AML-193 (cell line): Measurements from ENCODE around the gene GP1BA.
A peak's percentile ranks its signal among the peaks of the same experiment; 100 is the strongest.

Source experiments
- DNase-seq, 2 experiments: peaks; one replicate each; lab custom pipeline; 2025; lab: John Stamatoyannopoulos, UW

Gene GP1BA

GRCh38 chr17:4973256-4974114 lies 41.4 kb downstream of the GP1BA start:
- peak in 1 of 2 experiments; percentile 1 for DNase-seq

GRCh38 chr17:4974115-4974670 lies 42.1 kb downstream of the GP1BA start:
- DNase-seq, result no peak

DNA sequence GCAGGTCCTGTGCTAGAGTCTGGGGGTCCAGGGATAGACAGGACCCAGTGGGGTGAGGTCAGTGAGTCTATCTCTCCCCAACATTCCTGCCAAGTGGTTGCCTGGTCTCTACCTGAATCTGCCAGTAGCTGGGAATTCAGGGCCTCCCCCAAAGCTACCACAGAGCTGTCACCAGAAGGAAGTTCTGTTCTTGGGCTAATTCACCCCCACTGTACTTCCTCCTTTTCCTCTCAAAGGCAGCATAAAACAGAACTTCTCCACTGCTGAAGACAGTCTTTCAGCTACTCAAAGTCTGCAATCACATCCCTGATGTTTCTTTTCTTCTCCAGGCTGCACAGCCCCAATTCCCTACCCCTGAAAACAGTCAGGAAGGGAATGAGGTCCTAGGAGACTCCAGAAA lies 46.6 kb downstream of the GP1BA start:
- peak; percentile 28 to 29 for DNase-seq

GRCh38 chr17:4980644-4981216 lies 48.7 kb downstream of the GP1BA start:
- DNase-seq, result peak in 1 of 2 experiments; percentile 16

GRCh38 chr17:4982305-4982704 lies 50.2 kb downstream of the GP1BA start:
- DNase-seq, result no peak
